ENCODE measurements around the gene HPCAL1.

GRCh38 chr2:10397297-10397875, 94.7 kb downstream of the HPCAL1 start:
- TF ChIP-seq CTCF (IDR thresholded peaks at IDR 0.05; ENCODE audit: low read depth, low read length, poor library complexity, severe bottlenecking), result no peak
- no peak for TF ChIP-seq EZH2phosphoT487 (IDR thresholded peaks at IDR 0.05; ENCODE audit: borderline replicate concordance, low read length)
